ENCODE results near the gene MACROD1. TPM values are rescaled to one million over a fixed set of nuclear protein-coding genes. Genes with fewer than 3 reads are reported as not detected.

MACROD1 gene
- total and polyA plus RNA-seq, 7 donors = 14.2 to 33.9 (median 23.3) TPM

GRCh38 chr11:64072871-64073270 is 93.0 kb downstream of the MACROD1 start:
- TF ChIP-seq POLR2AphosphoS5 (IDR thresholded peaks at IDR 0.05) (no peak), CTCF (IDR thresholded peaks at IDR 0.05) (no peak), POLR2A (IDR thresholded peaks at IDR 0.05) (no peak), EP300 (IDR thresholded peaks at IDR 0.05) (no peak)
- Histone ChIP-seq H3K27me3 (no peaks in the 10 kb centered on the region), H3K4me3 (no peak overlapping the region), H3K36me3 (no peaks in the 10 kb centered on the region), H3K4me1 (peaks cover 0 to 21% (median 8%) of the 10 kb centered on the region in 4 donors), H3K9me3 (no peaks in the 10 kb centered on the region), H3K27ac (no peak overlapping the region)
- intact Hi-C loops (cut with DNase I) = no loop called here
- no peak for DNase-seq
- 91 to 92% methylated on average over 9 of the region's 9 CpGs for WGBS, 2 donors

GRCh38 chr11:64072403-64072802 is 93.5 kb downstream of the MACROD1 start:
- no peak for DNase-seq
- intact Hi-C loops (cut with DNase I) = no loop called here
- Histone ChIP-seq H3K27ac (peak overlapping the region in 1 of 4 donors; percentile 18), H3K36me3 (no peaks in the 10 kb centered on the region), H3K4me1 (peaks cover 0 to 21% (median 8%) of the 10 kb centered on the region in 4 donors), H3K4me3 (no peak overlapping the region), H3K27me3 (no peaks in the 10 kb centered on the region), H3K9me3 (no peaks in the 10 kb centered on the region)
- 89 to 90% methylated on average over 8 of the region's 8 CpGs for WGBS, 2 donors
- TF ChIP-seq CTCF (IDR thresholded peaks at IDR 0.05) = no peak
- no peak for TF ChIP-seq EP300 (IDR thresholded peaks at IDR 0.05)
- no peak for TF ChIP-seq POLR2A (IDR thresholded peaks at IDR 0.05)
- TF ChIP-seq POLR2AphosphoS5 (IDR thresholded peaks at IDR 0.05) = no peak

- intact Hi-C loops (cut with DNase I) = no loop called here
- Histone ChIP-seq H3K36me3 (no peaks in the 10 kb centered on the region), H3K27ac (peak overlapping the region in 1 of 4 donors; percentile 18), H3K4me1 (peaks cover 0 to 21% (median 8%) of the 10 kb centered on the region in 4 donors), H3K4me3 (no peak overlapping the region), H3K27me3 (no peaks in the 10 kb centered on the region), H3K9me3 (no peaks in the 10 kb centered on the region)
- 87 to 94% methylated on average over 20 of the region's 20 CpGs for WGBS, 2 donors
- no peak for DNase-seq
- TF ChIP-seq POLR2AphosphoS5 (IDR thresholded peaks at IDR 0.05) = no peak
- TF ChIP-seq EP300 (IDR thresholded peaks at IDR 0.05) = no peak
- TF ChIP-seq POLR2A (IDR thresholded peaks at IDR 0.05) = no peak
- TF ChIP-seq CTCF (IDR thresholded peaks at IDR 0.05) = no peak
Measured at GRCh38 chr11:64071849-64072248, 94.1 kb downstream of the MACROD1 start.

GRCh38 chr11:64070314-64070681 is 95.6 kb downstream of the MACROD1 start:
- 75 to 86% methylated on average over 12 of the region's 12 CpGs for WGBS, 2 donors
- no peaks in the 10 kb centered on the region for H3K36me3 ChIP-seq
- H3K4me3 ChIP-seq = no peak overlapping the region
- DNase-seq = no peak
- intact Hi-C loops (cut with DNase I) = no loop called here
- H3K9me3 ChIP-seq = no peaks in the 10 kb centered on the region
- H3K27ac ChIP-seq = no peak overlapping the region
- H3K4me1 ChIP-seq = peaks cover 0 to 22% (median 8%) of the 10 kb centered on the region in 4 donors
- no peaks in the 10 kb centered on the region for H3K27me3 ChIP-seq
- no peak for TF ChIP-seq POLR2A (IDR thresholded peaks at IDR 0.05)
- TF ChIP-seq EP300 (IDR thresholded peaks at IDR 0.05) = no peak
- no peak for TF ChIP-seq POLR2AphosphoS5 (IDR thresholded peaks at IDR 0.05)
- no peak for TF ChIP-seq CTCF (IDR thresholded peaks at IDR 0.05)
